ENCODE data around the gene FNIP1. TPM values are rescaled to one million over a fixed set of nuclear protein-coding genes. Genes with fewer than 3 reads are reported as not detected.

Gene FNIP1
- polyA plus RNA-seq, 1 donor (not counting 4 experiments of a cell fraction or from before 2014, with no cell fraction given) = 14.6 TPM

DNA sequence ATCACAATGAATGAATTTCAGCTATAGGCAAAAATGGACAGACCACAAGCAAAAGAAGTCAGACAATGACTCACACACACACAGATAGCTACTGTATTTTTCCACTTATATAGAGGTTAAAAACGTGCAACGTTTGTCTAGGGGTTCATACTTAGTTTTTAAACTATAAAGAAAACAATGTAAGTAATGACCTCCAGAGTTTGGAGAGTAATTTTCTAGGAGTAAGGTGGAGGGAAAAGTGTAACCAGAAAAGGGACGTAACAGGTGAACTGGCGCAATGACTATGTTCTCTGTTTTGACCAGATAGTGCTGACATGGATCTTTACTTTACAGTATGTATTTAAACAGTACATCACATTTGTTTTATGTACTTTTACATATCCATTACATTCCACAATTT is 51.1 kb downstream of the FNIP1 start:
- dilution Hi-C loops (cut with MboI; ENCODE audit: extremely low pct_ligation_motif_present, low sequenced_read_pairs) = no loop called here
- Histone ChIP-seq H3K9me1 (ENCODE audit: control insufficient read depth, extremely low read depth, insufficient read depth, low read length) (no peaks in the 10 kb centered on the region), H3K4me1 (ENCODE audit: control insufficient read depth, extremely low read depth, insufficient read depth, low read length) (peaks cover 18% of the 10 kb centered on the region), H3K9ac (ENCODE audit: control insufficient read depth, extremely low read depth, insufficient read depth, low read length) (no peak overlapping the region), H2AFZ (ENCODE audit: control insufficient read depth, low read length) (no peak overlapping the region), H3K27me3 (ENCODE audit: control insufficient read depth, extremely low read depth, insufficient read depth, low read length) (no peaks in the 10 kb centered on the region), H3K4me2 (ENCODE audit: control insufficient read depth, extremely low read depth, insufficient read depth, low read depth, low read length) (no peak overlapping the region), H3K9me3 (ENCODE audit: control insufficient read depth, low read depth, low read length) (no peaks in the 10 kb centered on the region), H3K79me2 (ENCODE audit: control insufficient read depth, insufficient read depth, low read length) (peaks cover 43% of the 10 kb centered on the region), H3K36me3 (ENCODE audit: control insufficient read depth in 2 of 2, extremely low read depth in 1 of 2, insufficient read depth in 2 of 2, low read length in 2 of 2) (peaks cover 0 to 5% of the 10 kb centered on the region in 2 experiments), H3K4me3 (ENCODE audit: control insufficient read depth in 2 of 3, extremely low read depth in 1 of 3, insufficient read depth in 2 of 3, low read depth in 1 of 3, low read length in 3 of 3) (no peak overlapping the region), H3K27ac (ENCODE audit: control insufficient read depth, insufficient read depth, low read length) (no peak overlapping the region), H4K20me1 (ENCODE audit: control insufficient read depth, extremely low read depth, insufficient read depth, low read length) (no peaks in the 10 kb centered on the region)
- FAIRE-seq (no peak), DNase-seq (ENCODE audit: low read depth, low spot score) (no peak)
- TF ChIP-seq CTCF (optimal IDR thresholded peaks at IDR 0.05 in 1 of 3, IDR thresholded peaks at IDR 0.05 in 1 of 3, conservative IDR thresholded peaks at IDR 0.05 in 1 of 3; ENCODE audit: extremely low read depth in 1 of 3, insufficient read depth in 2 of 3, low read length in 3 of 3) (no peak), EZH2 (IDR thresholded peaks at IDR 0.05; ENCODE audit: low read length) (no peak)

- peaks cover 18% of the 10 kb centered on the region for H3K4me1 ChIP-seq (ENCODE audit: control insufficient read depth, extremely low read depth, insufficient read depth, low read length)
- no peaks in the 10 kb centered on the region for H3K27me3 ChIP-seq (ENCODE audit: control insufficient read depth, extremely low read depth, insufficient read depth, low read length)
- H2AFZ ChIP-seq (ENCODE audit: control insufficient read depth, low read length) = no peak overlapping the region
- H3K27ac ChIP-seq (ENCODE audit: control insufficient read depth, insufficient read depth, low read length) = no peak overlapping the region
- no peaks in the 10 kb centered on the region for H3K9me1 ChIP-seq (ENCODE audit: control insufficient read depth, extremely low read depth, insufficient read depth, low read length)
- TF ChIP-seq EZH2 (IDR thresholded peaks at IDR 0.05; ENCODE audit: low read length) (no peak), CTCF (optimal IDR thresholded peaks at IDR 0.05 in 1 of 3, IDR thresholded peaks at IDR 0.05 in 1 of 3, conservative IDR thresholded peaks at IDR 0.05 in 1 of 3; ENCODE audit: extremely low read depth in 1 of 3, insufficient read depth in 2 of 3, low read length in 3 of 3) (no peak)
- H4K20me1 ChIP-seq (ENCODE audit: control insufficient read depth, extremely low read depth, insufficient read depth, low read length) = no peaks in the 10 kb centered on the region
- H3K79me2 ChIP-seq (ENCODE audit: control insufficient read depth, insufficient read depth, low read length) = peaks cover 38% of the 10 kb centered on the region
- DNase-seq (ENCODE audit: low read depth, low spot score) (no peak), FAIRE-seq (no peak)
- H3K4me3 ChIP-seq (ENCODE audit: control insufficient read depth in 2 of 3, extremely low read depth in 1 of 3, insufficient read depth in 2 of 3, low read depth in 1 of 3, low read length in 3 of 3) = no peak overlapping the region
- H3K4me2 ChIP-seq (ENCODE audit: control insufficient read depth, extremely low read depth, insufficient read depth, low read depth, low read length) = no peak overlapping the region
- dilution Hi-C loops (cut with MboI; ENCODE audit: extremely low pct_ligation_motif_present, low sequenced_read_pairs) = no loop called here
- H3K36me3 ChIP-seq (ENCODE audit: control insufficient read depth in 2 of 2, extremely low read depth in 1 of 2, insufficient read depth in 2 of 2, low read length in 2 of 2) = peaks cover 0 to 5% of the 10 kb centered on the region in 2 experiments
- H3K9ac ChIP-seq (ENCODE audit: control insufficient read depth, extremely low read depth, insufficient read depth, low read length) = no peak overlapping the region
- no peaks in the 10 kb centered on the region for H3K9me3 ChIP-seq (ENCODE audit: control insufficient read depth, low read depth, low read length)
Observed at GRCh38 chr5:131745155-131745554, 51.7 kb downstream of the FNIP1 start.

All from keratinocyte (primary cell).